GM18907 (cell line): Measurements from ENCODE around the gene OSBPL10.
"Not testable (repeated sequence)": the region's sequence is repeated elsewhere in the genome, so short reads cannot be mapped to it uniquely, and the experiment has no call there.

Source experiments
- ATAC-seq: cut with Tn5 transposase; IDR thresholded peaks from one replicate; pipeline ENCODE4 v1.9.1; 2021; ENCODE audit warnings: mild to moderate bottlenecking, moderate library complexity; ENCODE audit not compliant: unreplicated experiment

Gene OSBPL10

DNA sequence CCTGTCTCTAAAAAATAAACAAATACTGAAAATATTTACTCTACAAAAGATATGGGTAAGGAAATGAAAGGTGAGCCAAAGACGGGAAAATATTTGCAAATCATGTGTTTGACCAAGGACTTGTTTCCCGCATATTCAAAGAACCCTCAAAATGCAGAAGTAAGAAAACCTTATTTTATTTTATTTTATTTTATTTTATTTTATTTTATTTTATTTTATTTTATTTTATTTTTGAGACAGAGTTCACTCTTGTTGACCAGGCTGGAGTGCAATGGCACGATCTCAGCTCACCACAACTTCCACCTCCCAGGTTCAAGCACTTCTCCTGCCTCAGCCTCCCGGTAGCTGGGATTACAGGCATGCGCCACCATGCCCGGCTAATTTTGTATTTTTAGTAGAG lies 11.9 kb upstream of the OSBPL10 start:
- not testable (repeated sequence) for ATAC-seq

- no peak for ATAC-seq
Observed at GRCh38 chr3:31988271-31988670, 7.2 kb upstream of the OSBPL10 start.

GRCh38 chr3:31985831-31986230 lies 4.8 kb upstream of the OSBPL10 start:
- no peak for ATAC-seq

DNA sequence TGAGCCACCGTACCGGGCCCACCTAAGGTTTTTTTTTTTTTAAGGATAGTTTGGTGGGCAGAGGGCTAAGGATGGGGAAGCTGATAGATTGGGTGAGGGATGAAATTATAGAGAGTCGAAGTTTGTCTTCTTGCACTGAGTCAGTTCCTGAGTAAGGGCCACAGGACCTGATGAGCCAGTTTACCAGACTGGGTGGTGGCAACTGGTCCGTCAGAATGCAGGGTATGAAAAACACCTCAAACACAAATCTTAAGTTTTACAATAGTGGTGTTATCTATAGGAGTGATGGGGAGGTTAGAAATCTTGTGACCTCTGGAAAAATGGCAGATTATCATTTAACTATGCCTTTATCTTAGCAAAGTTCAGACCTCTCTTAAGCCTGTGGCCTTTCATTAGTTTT lies 3.3 kb upstream of the OSBPL10 start:
- ATAC-seq = no peak

DNA sequence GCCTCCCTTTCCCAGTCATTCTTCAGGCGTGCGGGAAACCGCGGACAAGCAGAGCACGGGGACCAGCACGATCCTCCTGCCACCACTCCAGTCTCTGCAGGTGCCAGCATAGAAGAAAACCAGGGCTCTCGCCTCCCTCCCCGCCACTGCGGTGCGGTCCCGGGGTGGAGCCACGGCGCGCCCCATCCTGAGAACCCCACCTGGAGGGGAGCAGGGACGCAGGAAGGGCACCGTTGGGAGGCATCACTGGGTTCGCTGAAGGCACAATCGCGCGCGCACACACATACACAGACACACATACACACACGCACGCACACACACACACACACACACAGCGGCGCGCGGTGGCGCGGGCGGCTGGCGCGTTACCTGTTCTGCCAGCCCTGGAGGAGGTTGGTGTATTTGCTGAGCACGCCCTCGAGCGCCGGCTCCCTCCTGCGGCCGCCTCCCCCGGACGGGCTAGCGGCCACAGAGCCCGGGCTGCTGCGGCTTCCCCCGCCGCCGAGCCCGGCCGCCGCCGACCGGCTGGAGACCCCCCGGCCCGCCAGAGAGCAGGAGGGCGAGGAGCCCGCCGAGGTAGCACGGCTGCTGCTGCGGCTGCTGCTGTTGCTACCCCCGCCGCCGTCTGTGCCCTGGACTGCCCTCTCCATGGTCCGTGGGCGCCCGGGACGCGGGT lies 394 bp downstream of the OSBPL10 start:
- ATAC-seq = peak; percentile 58

DNA sequence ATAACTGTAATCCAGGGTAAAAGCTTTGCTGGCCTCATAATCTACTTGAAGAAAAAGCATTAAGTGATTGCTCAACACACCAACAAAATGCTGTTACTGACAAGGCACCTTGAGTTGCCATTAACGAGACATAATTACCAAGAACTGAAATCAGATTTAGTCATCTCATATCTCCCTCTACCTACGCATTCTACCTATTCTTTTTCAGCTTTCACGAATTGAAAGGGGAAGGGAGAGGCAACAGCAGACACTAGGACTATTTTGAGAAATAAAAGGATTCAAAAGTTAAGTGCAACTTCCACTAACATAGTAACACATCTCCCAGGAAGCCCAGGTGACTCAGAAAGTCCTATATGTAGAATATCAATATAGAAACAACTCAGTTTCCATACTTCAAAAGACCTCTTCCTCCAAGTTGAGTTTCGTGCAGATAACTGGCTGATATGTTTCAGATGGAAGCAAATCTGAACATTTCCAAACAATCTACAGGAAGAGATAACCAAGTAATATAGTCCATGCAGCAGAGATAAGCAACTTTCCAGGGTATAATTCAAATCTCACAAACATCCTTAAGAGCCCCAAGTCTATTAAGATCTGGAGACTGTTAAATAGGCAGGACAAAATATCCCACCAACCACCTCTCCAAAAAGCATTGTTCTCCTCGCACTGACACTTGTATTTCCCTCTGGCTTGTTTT lies 1.9 kb downstream of the OSBPL10 start:
- no peak for ATAC-seq

GRCh38 chr3:31978553-31978952 lies 2.5 kb downstream of the OSBPL10 start:
- no peak for ATAC-seq

GRCh38 chr3:31977736-31978135 lies 3.3 kb downstream of the OSBPL10 start:
- ATAC-seq = no peak

DNA sequence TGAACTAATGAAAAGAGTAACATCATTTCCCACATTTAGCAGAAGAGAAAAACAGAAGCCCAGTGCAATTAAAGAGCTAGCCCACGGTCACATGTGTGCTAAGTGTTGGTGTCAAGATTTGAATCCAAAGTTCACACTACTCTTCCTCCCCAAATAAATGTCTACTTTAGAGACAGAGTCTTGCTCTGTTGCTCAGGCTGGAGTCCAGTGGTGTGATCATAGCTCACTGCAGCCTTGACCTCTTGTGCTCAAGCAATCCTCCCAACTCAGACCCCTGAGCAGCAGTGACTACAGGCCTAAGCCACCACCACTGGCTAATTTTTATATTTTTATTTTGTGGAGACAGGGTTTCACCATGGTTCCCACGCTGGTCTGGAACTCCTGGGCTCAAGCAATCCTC lies 4.8 kb downstream of the OSBPL10 start:
- ATAC-seq = no peak

DNA sequence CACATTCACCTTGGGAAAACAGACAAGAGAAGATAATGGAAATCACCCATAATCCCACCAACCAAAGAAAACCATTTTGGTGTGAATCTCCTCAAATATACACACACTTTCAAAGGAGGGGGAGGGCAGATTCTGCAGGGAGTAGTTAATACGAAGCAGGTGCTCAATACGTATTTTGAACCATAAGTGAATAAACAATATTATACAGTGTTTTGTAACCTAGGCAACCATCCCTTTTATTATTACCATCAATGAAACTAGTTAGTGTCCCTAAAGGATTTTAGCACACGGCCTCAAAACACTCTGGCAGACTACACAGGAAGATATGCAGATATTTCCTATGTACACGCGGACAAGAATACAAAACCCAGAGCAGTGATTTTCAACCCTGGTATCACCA lies 6.1 kb downstream of the OSBPL10 start:
- no peak for ATAC-seq

DNA sequence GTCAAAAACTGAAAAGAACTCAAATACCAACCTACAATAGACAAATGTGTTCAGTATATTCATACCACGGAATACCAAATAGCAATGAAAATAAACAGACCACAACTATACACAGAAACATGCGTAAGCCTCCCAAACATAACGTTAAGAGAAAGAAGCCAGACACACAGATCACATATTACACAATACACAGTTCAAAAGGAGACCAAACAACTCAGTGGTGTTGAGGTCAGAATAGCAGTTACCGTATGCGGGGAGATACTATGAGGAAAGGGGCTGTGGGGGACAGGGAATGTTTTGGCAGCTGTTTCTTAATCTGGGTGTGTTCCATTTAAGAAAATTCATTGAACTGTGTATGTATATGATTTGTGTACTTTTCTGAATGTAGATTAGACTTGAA lies 6.6 kb downstream of the OSBPL10 start:
- no peak for ATAC-seq

- no peak for ATAC-seq
Observed at GRCh38 chr3:31973837-31974236, 7.2 kb downstream of the OSBPL10 start.

DNA sequence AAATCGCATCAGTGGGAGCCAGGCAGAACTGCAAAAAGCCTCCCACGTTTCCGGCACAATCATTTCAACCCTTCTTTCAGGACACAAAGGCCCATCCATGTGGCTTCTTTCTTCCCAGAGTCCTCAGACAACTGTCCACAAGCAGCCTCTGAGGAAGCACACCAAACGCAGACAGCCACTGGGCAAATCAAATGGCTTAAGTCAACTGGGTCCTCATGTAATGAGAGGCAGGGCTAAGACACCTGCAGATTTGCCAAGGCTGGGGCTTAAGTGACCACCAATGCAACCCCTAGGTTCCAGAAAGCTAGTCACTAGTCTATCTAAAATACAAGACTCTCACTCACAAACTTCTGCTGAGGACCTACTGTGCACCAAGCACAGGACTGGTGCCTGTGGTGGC lies 8.0 kb downstream of the OSBPL10 start:
- no peak for ATAC-seq

- ATAC-seq = no peak
Observed at GRCh38 chr3:31971607-31972006, 9.5 kb downstream of the OSBPL10 start.

DNA sequence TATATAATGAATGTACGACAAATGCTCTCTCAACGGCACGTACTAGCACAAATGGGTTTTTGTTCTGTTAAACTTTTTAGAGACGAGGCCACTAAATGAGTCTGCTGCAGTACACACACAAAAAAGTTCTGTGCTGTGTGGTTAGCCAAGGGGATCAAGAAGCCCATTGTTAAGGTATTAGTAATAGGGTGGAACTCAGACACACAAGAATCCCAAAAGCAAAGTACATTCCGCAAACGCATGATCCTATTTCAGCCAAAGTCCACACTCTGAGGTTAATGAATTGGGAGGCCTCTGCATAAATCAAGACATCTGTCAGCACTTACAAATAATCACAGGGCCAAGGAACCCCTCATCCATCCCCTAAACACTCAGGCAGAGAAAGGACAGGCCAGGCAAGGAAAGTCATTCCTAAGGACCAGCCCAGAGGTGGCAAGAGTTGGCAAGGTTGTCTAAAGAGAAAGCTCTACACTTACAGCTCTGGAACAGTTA lies 12.1 kb downstream of the OSBPL10 start:
- no peak for ATAC-seq

- ATAC-seq = no peak
Observed at GRCh38 chr3:31968369-31968926, 12.6 kb downstream of the OSBPL10 start.

- ATAC-seq = no peak
Observed at GRCh38 chr3:31967592-31967991, 13.5 kb downstream of the OSBPL10 start.

- no peak for ATAC-seq
Observed at GRCh38 chr3:31966978-31967591, 14.0 kb downstream of the OSBPL10 start.

DNA sequence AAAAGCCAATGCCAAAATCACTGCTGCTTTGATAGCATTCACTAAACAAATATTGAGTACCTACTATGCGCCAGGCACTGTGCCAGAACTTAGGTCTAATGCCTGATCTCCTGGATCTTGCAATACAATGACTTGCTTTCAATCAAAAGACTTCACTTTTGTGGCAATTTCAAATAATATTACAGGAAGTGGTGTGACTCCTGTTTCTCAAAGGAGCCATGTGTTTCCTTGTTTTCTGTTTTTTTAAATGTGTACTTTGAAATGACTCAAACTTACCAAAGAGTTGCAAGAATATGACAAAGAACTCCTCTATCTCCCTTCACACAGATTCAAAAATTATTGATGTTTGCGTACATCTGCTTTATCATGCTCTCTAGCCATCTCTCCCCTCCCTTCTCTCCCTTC lies 18.3 kb downstream of the OSBPL10 start:
- ATAC-seq = no peak

DNA sequence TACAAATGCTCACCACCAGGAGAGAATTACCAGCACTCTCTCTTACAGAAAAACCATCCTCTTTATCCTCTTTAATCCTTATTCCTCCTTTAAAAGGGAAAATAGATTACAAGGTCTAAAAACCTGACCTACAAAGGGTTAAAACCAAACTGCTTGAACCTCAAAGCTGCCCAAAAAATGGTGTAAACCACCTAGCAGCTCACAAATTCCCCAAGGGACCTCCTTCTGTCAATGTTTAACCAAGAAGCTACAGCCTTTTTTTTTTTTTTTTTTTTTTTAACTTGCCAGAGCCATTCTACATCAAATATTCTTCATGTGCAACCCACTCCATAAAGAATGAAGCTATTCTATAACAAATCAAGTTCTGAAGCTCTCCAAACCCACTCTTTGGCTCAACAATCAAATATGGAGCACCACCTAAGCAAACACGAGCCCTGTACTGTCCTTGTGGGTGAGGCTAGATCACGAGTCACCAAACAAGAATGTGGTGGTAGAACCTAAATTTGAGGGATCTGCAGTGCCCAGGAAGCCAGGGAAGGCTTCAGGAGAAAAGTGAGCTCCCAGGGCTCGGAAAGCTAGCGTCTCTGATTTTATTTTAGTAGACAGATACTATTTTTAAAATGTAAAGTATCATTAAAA lies 20.1 kb downstream of the OSBPL10 start:
- ATAC-seq = peak; percentile 75
